Measurements from ENCODE around the gene PELO.

GRCh38 chr5:52776116-52776515 lies 11.6 kb upstream of the PELO start:
- TF ChIP-seq CTCF (IDR thresholded peaks at IDR 0.05) (no peak), EZH2 (IDR thresholded peaks at IDR 0.05; ENCODE audit: borderline replicate concordance, insufficient read depth, low read depth, low read length, poor library complexity, severe bottlenecking) (no peak)
